WTC11 (cell line): ENCODE measurements around the gene TMEM176A.

Experiments
- CBFB ChIP-seq: sonication (generic); formaldehyde crosslinking; IDR thresholded peaks from 2 replicates; pipeline ENCODE4 v1.8.1; 2022; ENCODE audit warnings: mild to moderate bottlenecking, low read depth, missing genetic modification reagents
- ELF4 ChIP-seq: sonication (generic); formaldehyde crosslinking; IDR thresholded peaks from 2 replicates; pipeline ENCODE4 v1.8.1; 2022; ENCODE audit warnings: low read depth, mild to moderate bottlenecking, moderate library complexity, missing genetic modification reagents
- ETV6 ChIP-seq: sonication (generic); formaldehyde crosslinking; IDR thresholded peaks from 2 replicates; pipeline ENCODE4 v1.8.1; 2022; ENCODE audit warnings: mild to moderate bottlenecking, missing genetic modification reagents
- FOXP1 ChIP-seq: sonication (generic); formaldehyde crosslinking; IDR thresholded peaks from 2 replicates; pipeline ENCODE4 v1.8.0; 2022; ENCODE audit warnings: missing genetic modification reagents, mild to moderate bottlenecking, moderate library complexity, borderline replicate concordance
- JUN ChIP-seq: sonication (generic); formaldehyde crosslinking; IDR thresholded peaks from 2 replicates; pipeline ENCODE4 v1.8.0; 2023; ENCODE audit warnings: mild to moderate bottlenecking, missing genetic modification reagents
- SMAD3 ChIP-seq: sonication (generic); formaldehyde crosslinking; IDR thresholded peaks from 2 replicates; pipeline ENCODE4 v1.8.0; 2022; ENCODE audit warnings: missing genetic modification reagents, mild to moderate bottlenecking, borderline replicate concordance
- ZNF138 ChIP-seq: sonication (generic); formaldehyde crosslinking; conservative IDR thresholded peaks from 2 replicates; pipeline ENCODE4 v1.8.1; 2022; ENCODE audit warnings: mild to moderate bottlenecking, moderate library complexity, missing genetic modification reagents
- ZNF232 ChIP-seq: sonication (generic); formaldehyde crosslinking; IDR thresholded peaks from 2 replicates; pipeline ENCODE4 v1.8.0; 2022; ENCODE audit warnings: mild to moderate bottlenecking, missing genetic modification reagents
- TF ChIP-seq, protein P1 (sequence below): fragments of 200-600 bp; IDR thresholded peaks from 2 replicates; pipeline ENCODE4 v1.8.0; 2022; ENCODE audit warnings: antibody characterized with exemption
- TF ChIP-seq, protein P2 (sequence below): sonication (generic); formaldehyde crosslinking; IDR thresholded peaks from 2 replicates; pipeline ENCODE4 v1.8.1; 2022; ENCODE audit warnings: mild to moderate bottlenecking, missing genetic modification reagents, moderate library complexity, borderline replicate concordance
- TF ChIP-seq, protein P3 (sequence below): sonication (generic); formaldehyde crosslinking; IDR thresholded peaks from 2 replicates; pipeline ENCODE4 v1.8.0; 2022; ENCODE audit warnings: mild to moderate bottlenecking, missing genetic modification reagents
- TF ChIP-seq, protein P4 (sequence below): fragments of 250-450 bp; sonication (Bioruptor Pico); IDR thresholded peaks from 2 replicates; pipeline ENCODE4 v2.1.2; 2022; ENCODE audit warnings: mild to moderate bottlenecking, moderate library complexity
- TF ChIP-seq, protein P5 (sequence below): fragments of 250-450 bp; sonication (Bioruptor Pico); IDR thresholded peaks from 2 replicates; pipeline ENCODE4 v1.9.0; 2021; ENCODE audit warnings: moderate library complexity, mild to moderate bottlenecking, inconsistent platforms, borderline replicate concordance
- TF ChIP-seq, protein P6 (sequence below): sonication (generic); formaldehyde crosslinking; IDR thresholded peaks from 2 replicates; pipeline ENCODE4 v1.8.1; 2023; ENCODE audit warnings: mild to moderate bottlenecking, missing genetic modification reagents, borderline replicate concordance

DNA sequence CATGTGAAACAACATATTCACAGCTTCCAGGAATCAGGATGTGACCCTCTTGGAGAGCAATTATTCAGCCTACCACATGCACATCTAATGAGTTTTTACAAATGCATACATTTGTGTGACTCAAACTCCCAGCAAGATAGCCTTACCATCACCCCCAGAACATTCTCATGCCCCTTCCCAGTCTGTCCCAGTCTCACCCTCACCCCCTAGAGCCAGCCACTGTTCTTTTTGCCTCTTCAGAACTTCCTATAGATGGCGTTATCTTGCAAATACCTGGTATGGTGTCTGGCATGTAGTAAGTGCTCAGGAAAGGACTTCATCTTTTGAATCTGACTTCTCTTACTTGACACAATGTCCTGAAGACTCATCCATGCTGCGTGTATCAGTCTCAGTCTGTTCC, 27.8 kb downstream of the TMEM176A start:
- no peak for TF ChIP-seq SMAD3 (CRISPR knock-in tag)
- TF ChIP-seq, protein P1, sequence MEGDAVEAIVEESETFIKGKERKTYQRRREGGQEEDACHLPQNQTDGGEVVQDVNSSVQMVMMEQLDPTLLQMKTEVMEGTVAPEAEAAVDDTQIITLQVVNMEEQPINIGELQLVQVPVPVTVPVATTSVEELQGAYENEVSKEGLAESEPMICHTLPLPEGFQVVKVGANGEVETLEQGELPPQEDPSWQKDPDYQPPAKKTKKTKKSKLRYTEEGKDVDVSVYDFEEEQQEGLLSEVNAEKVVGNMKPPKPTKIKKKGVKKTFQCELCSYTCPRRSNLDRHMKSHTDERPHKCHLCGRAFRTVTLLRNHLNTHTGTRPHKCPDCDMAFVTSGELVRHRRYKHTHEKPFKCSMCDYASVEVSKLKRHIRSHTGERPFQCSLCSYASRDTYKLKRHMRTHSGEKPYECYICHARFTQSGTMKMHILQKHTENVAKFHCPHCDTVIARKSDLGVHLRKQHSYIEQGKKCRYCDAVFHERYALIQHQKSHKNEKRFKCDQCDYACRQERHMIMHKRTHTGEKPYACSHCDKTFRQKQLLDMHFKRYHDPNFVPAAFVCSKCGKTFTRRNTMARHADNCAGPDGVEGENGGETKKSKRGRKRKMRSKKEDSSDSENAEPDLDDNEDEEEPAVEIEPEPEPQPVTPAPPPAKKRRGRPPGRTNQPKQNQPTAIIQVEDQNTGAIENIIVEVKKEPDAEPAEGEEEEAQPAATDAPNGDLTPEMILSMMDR = no peak
- TF ChIP-seq, protein P2, sequence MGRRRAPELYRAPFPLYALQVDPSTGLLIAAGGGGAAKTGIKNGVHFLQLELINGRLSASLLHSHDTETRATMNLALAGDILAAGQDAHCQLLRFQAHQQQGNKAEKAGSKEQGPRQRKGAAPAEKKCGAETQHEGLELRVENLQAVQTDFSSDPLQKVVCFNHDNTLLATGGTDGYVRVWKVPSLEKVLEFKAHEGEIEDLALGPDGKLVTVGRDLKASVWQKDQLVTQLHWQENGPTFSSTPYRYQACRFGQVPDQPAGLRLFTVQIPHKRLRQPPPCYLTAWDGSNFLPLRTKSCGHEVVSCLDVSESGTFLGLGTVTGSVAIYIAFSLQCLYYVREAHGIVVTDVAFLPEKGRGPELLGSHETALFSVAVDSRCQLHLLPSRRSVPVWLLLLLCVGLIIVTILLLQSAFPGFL = no peak
- TF ChIP-seq ELF4 = no peak
- no peak for TF ChIP-seq CBFB (CRISPR knock-in tag)
- TF ChIP-seq, protein P3, sequence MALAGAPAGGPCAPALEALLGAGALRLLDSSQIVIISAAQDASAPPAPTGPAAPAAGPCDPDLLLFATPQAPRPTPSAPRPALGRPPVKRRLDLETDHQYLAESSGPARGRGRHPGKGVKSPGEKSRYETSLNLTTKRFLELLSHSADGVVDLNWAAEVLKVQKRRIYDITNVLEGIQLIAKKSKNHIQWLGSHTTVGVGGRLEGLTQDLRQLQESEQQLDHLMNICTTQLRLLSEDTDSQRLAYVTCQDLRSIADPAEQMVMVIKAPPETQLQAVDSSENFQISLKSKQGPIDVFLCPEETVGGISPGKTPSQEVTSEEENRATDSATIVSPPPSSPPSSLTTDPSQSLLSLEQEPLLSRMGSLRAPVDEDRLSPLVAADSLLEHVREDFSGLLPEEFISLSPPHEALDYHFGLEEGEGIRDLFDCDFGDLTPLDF (CRISPR knock-in tag) = no peak
- TF ChIP-seq ZNF138 (CRISPR knock-in tag) = no peak
- TF ChIP-seq, protein P4, sequence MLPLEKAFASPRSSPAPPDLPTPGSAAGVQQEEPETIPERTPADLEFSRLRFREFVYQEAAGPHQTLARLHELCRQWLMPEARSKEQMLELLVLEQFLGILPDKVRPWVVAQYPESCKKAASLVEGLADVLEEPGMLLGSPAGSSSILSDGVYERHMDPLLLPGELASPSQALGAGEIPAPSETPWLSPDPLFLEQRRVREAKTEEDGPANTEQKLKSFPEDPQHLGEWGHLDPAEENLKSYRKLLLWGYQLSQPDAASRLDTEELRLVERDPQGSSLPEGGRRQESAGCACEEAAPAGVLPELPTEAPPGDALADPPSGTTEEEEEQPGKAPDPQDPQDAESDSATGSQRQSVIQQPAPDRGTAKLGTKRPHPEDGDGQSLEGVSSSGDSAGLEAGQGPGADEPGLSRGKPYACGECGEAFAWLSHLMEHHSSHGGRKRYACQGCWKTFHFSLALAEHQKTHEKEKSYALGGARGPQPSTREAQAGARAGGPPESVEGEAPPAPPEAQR (CRISPR knock-in tag) = no peak
- no peak for TF ChIP-seq JUN (CRISPR knock-in tag)
- TF ChIP-seq, protein P5, sequence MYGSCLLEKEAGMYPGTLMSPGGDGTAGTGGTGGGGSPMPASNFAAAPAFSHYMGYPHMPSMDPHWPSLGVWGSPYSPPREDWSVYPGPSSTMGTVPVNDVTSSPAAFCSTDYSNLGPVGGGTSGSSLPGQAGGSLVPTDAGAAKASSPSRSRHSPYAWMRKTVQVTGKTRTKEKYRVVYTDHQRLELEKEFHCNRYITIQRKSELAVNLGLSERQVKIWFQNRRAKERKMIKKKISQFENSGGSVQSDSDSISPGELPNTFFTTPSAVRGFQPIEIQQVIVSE (CRISPR knock-in tag) = no peak
- no peak for TF ChIP-seq ETV6 (CRISPR knock-in tag)
- no peak for TF ChIP-seq FOXP1 (CRISPR knock-in tag)
- TF ChIP-seq, protein P6, sequence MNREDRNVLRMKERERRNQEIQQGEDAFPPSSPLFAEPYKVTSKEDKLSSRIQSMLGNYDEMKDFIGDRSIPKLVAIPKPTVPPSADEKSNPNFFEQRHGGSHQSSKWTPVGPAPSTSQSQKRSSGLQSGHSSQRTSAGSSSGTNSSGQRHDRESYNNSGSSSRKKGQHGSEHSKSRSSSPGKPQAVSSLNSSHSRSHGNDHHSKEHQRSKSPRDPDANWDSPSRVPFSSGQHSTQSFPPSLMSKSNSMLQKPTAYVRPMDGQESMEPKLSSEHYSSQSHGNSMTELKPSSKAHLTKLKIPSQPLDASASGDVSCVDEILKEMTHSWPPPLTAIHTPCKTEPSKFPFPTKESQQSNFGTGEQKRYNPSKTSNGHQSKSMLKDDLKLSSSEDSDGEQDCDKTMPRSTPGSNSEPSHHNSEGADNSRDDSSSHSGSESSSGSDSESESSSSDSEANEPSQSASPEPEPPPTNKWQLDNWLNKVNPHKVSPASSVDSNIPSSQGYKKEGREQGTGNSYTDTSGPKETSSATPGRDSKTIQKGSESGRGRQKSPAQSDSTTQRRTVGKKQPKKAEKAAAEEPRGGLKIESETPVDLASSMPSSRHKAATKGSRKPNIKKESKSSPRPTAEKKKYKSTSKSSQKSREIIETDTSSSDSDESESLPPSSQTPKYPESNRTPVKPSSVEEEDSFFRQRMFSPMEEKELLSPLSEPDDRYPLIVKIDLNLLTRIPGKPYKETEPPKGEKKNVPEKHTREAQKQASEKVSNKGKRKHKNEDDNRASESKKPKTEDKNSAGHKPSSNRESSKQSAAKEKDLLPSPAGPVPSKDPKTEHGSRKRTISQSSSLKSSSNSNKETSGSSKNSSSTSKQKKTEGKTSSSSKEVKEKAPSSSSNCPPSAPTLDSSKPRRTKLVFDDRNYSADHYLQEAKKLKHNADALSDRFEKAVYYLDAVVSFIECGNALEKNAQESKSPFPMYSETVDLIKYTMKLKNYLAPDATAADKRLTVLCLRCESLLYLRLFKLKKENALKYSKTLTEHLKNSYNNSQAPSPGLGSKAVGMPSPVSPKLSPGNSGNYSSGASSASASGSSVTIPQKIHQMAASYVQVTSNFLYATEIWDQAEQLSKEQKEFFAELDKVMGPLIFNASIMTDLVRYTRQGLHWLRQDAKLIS (CRISPR knock-in tag) = no peak
- no peak for TF ChIP-seq ZNF232
